ENCODE data around the gene OR4D2.

DNA sequence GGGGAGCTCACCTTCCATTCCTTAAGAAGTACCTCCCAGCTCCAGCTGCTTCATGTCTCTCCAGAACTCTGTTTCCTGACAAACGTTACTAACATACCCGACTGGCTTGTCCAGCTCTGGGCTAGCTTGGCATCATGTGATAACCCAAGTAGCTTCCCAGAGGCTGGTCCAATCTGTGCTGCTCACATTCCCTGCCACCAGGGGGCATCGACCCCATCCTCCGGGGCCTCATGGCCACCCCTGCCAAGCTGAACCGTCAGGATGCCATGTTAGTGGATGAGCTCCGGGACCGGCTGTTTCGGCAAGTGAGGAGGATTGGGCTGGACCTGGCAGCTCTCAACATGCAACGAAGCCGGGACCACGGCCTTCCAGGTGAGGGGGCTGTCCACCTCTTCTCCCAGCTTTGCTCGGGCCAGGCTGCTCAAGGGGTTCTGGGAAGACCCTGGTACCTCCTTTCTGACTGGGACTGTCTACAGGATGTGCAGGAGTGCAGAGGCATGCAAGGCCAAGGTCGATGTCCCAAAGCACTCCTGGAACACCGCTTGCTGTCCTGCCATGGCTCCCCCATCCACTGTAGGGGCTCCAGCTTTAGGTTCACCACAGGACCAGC is 33.3 kb downstream of the OR4D2 start:
- TF ChIP-seq POLR2A (IDR thresholded peaks at IDR 0.05), result no peak
- TF ChIP-seq, protein P1, sequence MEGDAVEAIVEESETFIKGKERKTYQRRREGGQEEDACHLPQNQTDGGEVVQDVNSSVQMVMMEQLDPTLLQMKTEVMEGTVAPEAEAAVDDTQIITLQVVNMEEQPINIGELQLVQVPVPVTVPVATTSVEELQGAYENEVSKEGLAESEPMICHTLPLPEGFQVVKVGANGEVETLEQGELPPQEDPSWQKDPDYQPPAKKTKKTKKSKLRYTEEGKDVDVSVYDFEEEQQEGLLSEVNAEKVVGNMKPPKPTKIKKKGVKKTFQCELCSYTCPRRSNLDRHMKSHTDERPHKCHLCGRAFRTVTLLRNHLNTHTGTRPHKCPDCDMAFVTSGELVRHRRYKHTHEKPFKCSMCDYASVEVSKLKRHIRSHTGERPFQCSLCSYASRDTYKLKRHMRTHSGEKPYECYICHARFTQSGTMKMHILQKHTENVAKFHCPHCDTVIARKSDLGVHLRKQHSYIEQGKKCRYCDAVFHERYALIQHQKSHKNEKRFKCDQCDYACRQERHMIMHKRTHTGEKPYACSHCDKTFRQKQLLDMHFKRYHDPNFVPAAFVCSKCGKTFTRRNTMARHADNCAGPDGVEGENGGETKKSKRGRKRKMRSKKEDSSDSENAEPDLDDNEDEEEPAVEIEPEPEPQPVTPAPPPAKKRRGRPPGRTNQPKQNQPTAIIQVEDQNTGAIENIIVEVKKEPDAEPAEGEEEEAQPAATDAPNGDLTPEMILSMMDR (IDR thresholded peaks at IDR 0.05), result peak in 1 of 4 experiments; percentile 26
